IMR-90 (cell line): Measurements from ENCODE around the gene SKP2. TPM values are rescaled to one million over a fixed set of nuclear protein-coding genes. Genes with fewer than 3 reads are reported as not detected.

Experiments
- ATAC-seq: fragments of 200-7000 bp; cut with Tn5 transposase; 2 replicates; pipeline ENCODE4 v1.9.1; 2020; ENCODE audit warnings: low read depth, mild to moderate bottlenecking, moderate library complexity
- BruUV-seq: library from RNA; stranded (reverse); fragments of 400-500 nt; replicated peaks from 2 replicates; lab custom pipeline; 2021; lab: Mats Ljungman, UMichigan
- CTCF ChIA-PET: fragments of 300-600 bp; formaldehyde crosslinking; extraction: SDS; loops from one replicate; lab custom pipeline; 2021; ENCODE audit warnings: antibody characterized with exemption; lab: Yijun Ruan, JAX
- POLR2A ChIA-PET: fragments of 300-600 bp; sonication (Branson Sonifier 250); formaldehyde crosslinking; loops from one replicate; lab custom pipeline; 2022; ENCODE audit warnings: antibody characterized with exemption; ENCODE audit not compliant: unreplicated experiment; lab: Charles Lee
- DNase-seq: peaks from one replicate; pipeline ENCODE4 v3.0.0; 2013
- H2AFZ ChIP-seq: replicated peaks from 2 replicates; pipeline ENCODE3; 2013; ENCODE audit warnings: low read length, mild to moderate bottlenecking; ENCODE audit not compliant: poor library complexity
- H2AK5ac ChIP-seq: 2 replicates; pipeline ENCODE4 v1.6.1; 2013; ENCODE audit warnings: low read depth, low read length, inconsistent platforms
- H2AK9ac ChIP-seq: replicated peaks from 2 replicates; pipeline ENCODE3; 2013; ENCODE audit warnings: mild to moderate bottlenecking, low read depth, low read length, moderate library complexity; ENCODE audit not compliant: poor library complexity
- H2BK120ac ChIP-seq: 2 replicates; pipeline ENCODE4 v1.6.1; 2013; ENCODE audit warnings: low read depth, low read length, inconsistent platforms
- H2BK15ac ChIP-seq: 3 replicates; pipeline ENCODE4 v1.6.1; 2013; ENCODE audit warnings: low read depth, low read length, inconsistent platforms
- H2BK20ac ChIP-seq: 2 replicates; pipeline ENCODE4 v1.6.1; 2013; ENCODE audit warnings: low read depth, mild to moderate bottlenecking, inconsistent platforms, low read length, moderate library complexity
- H2BK5ac ChIP-seq: 2 replicates; pipeline ENCODE4 v1.6.1; 2013; ENCODE audit warnings: mild to moderate bottlenecking, low read depth, low read length, inconsistent platforms; ENCODE audit not compliant: poor library complexity, severe bottlenecking
- H3K14ac ChIP-seq: replicated peaks from 2 replicates; pipeline ENCODE4 v1.6.1; 2013; ENCODE audit warnings: low read depth, low read length, inconsistent platforms
- H3K18ac ChIP-seq: 2 replicates; pipeline ENCODE4 v1.6.1; 2013; ENCODE audit warnings: low read depth, low read length, control low read depth
- H3K23ac ChIP-seq: 2 replicates; pipeline ENCODE4 v1.6.1; 2013; ENCODE audit warnings: low read depth, low read length, inconsistent platforms
- H3K27ac ChIP-seq: 2 replicates; pipeline ENCODE4 v1.5.1; 2013; ENCODE audit warnings: mild to moderate bottlenecking, control low read depth, low read length; ENCODE audit not compliant: insufficient read depth
- H3K27me3 ChIP-seq: 2 replicates; pipeline ENCODE4 v1.6.1; 2013; ENCODE audit warnings: low read length; ENCODE audit not compliant: control insufficient read depth, insufficient read depth
- H3K36me3 ChIP-seq: 2 replicates; pipeline ENCODE4 v1.6.1; 2013; ENCODE audit warnings: low read length, mixed read lengths; ENCODE audit not compliant: control insufficient read depth, insufficient read depth
- H3K4ac ChIP-seq: 2 replicates; pipeline ENCODE4 v1.6.1; 2013; ENCODE audit warnings: low read depth, low read length, inconsistent platforms
- H3K4me1 ChIP-seq: 2 replicates; pipeline ENCODE4 v1.6.1; 2013; ENCODE audit warnings: low read length, mixed read lengths; ENCODE audit not compliant: control insufficient read depth, insufficient read depth
- H3K4me2 ChIP-seq: 2 replicates; pipeline ENCODE4 v1.6.1; 2013; ENCODE audit warnings: low read depth, mild to moderate bottlenecking, control low read depth, low read length, moderate library complexity
- H3K4me3 ChIP-seq: 2 replicates; pipeline ENCODE4 v1.5.1; 2013; ENCODE audit warnings: low read depth, mild to moderate bottlenecking, control low read depth, low read length, moderate library complexity; ENCODE audit not compliant: insufficient read depth
- H3K56ac ChIP-seq: 2 replicates; pipeline ENCODE4 v1.6.1; 2013; ENCODE audit warnings: low read length, inconsistent platforms; ENCODE audit not compliant: insufficient read depth; ENCODE audit errors: extremely low read depth
- H3K79me1 ChIP-seq, 2 experiments: 2 replicates each; pipeline ENCODE4 v1.6.1; 2013; ENCODE audit warnings: low read length in 2 of 2, inconsistent platforms in 1 of 2, low read depth in 1 of 2
- H3K9ac ChIP-seq: 2 replicates; pipeline ENCODE4 v1.6.1; 2013; ENCODE audit warnings: low read depth, low read length, control low read depth
- H3K9me1 ChIP-seq: 2 replicates; pipeline ENCODE4 v1.6.1; 2013; ENCODE audit warnings: low read length, inconsistent platforms; ENCODE audit not compliant: insufficient read depth
- H3K9me3 ChIP-seq: 2 replicates; pipeline ENCODE4 v1.6.1; 2013; ENCODE audit warnings: low read length; ENCODE audit not compliant: control insufficient read depth, insufficient read depth
- H4K20me1 ChIP-seq: 2 replicates; pipeline ENCODE4 v1.6.1; 2013; ENCODE audit warnings: low read length, inconsistent platforms; ENCODE audit not compliant: insufficient read depth
- H4K5ac ChIP-seq: 2 replicates; pipeline ENCODE4 v1.6.1; 2013; ENCODE audit warnings: mild to moderate bottlenecking, low read depth, low read length, control low read depth
- H4K8ac ChIP-seq, 2 experiments: 2 replicates each; pipeline ENCODE4 v1.6.1; 2013; ENCODE audit warnings: low read depth in 2 of 2, low read length in 2 of 2, control low read depth in 1 of 2, inconsistent platforms in 1 of 2
- H4K91ac ChIP-seq: 2 replicates; pipeline ENCODE4 v1.6.1; 2013; ENCODE audit warnings: low read depth, low read length, inconsistent platforms; ENCODE audit not compliant: insufficient read depth
- CHD1 ChIP-seq: IDR thresholded peaks from 2 replicates; pipeline ENCODE4 v1.6.1; 2012; ENCODE audit warnings: low read depth, low read length, improper control_type of control experiment
- FOS ChIP-seq: fragments of 150-350 bp; IDR thresholded peaks from 2 replicates; pipeline ENCODE4 v1.6.1; 2016; ENCODE audit warnings: low read depth, low read length
- MAFK ChIP-seq: IDR thresholded peaks from 2 replicates; pipeline ENCODE4 v1.6.1; 2012; ENCODE audit warnings: low read depth, low read length, improper control_type of control experiment
- WGBS, 2 experiments: methylation state at CpG; one replicate each; pipeline versions ENCODE4 v1.1.5 to v1.1.7; 2013; ENCODE audit warnings: missing lambda C conversion rate in 2 of 2; ENCODE audit not compliant: insufficient read length in 1 of 2; ENCODE audit errors: extremely low coverage in 2 of 2; 5-methylcytosine and 5-hydroxymethylcytosine counted together
- dilution Hi-C: fragments of 300-500 bp; cut with HindIII; formaldehyde crosslinking; loops from one replicate; pipeline ENCODE4 v1.14.3; 2018; ENCODE audit warnings: low sequenced_read_pairs; ENCODE audit not compliant: unreplicated experiment
- in situ Hi-C: fragments of 300-500 bp; cut with MboI; formaldehyde crosslinking; loops from 3 replicates; pipeline ENCODE4 v1.14.3; 2019; ENCODE audit warnings: low sequenced_read_pairs, inconsistent platforms, mixed read lengths
- intact Hi-C: fragments of 100-400 bp; cut with micrococcal nuclease; formaldehyde crosslinking; loops from 2 replicates; pipeline ENCODE4 v1.10.0; 2022
- polyA plus RNA-seq, 3 experiments: library from polyadenylated mRNA; depleted of rRNA; stranded (reverse); fragments of >200 nt; gene quantifications; 2 replicates each; pipeline ENCODE4 v1.2.3, GENCODE V29; 2012; ENCODE audit warnings: low replicate concordance in 1 of 3
- total RNA-seq: library from RNA; depleted of rRNA; stranded (reverse); fragments of >200 nt; gene quantifications from 2 replicates; pipeline ENCODE4 v1.2.3, GENCODE V29; 2012
- TF ChIP-seq, protein P1 (sequence below): fragments of 150-350 bp; IDR thresholded peaks from 2 replicates; pipeline ENCODE4 v1.6.1; 2017; ENCODE audit warnings: mild to moderate bottlenecking, antibody characterized with exemption, low read length, low read depth

SKP2 gene
- total and polyA plus RNA-seq, 2 of the 4 experiments (the other 2 are of a cell fraction), result 23.3 to 92.1 TPM

DNA sequence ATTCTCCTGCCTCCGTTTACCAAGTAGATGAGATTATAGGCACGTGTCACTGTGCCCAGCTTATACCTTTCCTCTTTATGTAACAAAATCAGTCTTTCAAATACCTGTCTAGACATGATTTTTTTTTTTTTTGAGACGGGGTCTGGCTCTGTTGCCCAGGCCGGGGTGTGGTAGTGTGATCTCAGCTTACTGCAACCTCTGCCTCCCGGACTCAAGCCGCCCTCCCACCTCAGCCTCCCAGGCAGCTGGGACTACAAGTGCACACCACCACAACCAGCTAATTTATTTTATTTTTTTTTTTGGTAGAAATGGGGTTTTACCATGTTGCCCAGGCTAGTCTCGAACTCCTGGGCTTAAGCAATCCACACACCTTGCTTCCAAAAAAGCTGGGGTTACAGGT is 76.6 kb downstream of the SKP2 start:
- H2AFZ ChIP-seq, result no peak overlapping the region
- peak overlapping the region; percentile 75 for H3K27ac ChIP-seq
- H2BK120ac ChIP-seq, result 0 out of 2 replicates have a peak overlapping the region, but pooled peaks have one; percentile 16
- no peaks in the 10 kb centered on the region for H3K9me3 ChIP-seq
- H2AK9ac ChIP-seq, result no peak overlapping the region
- peak overlapping the region; percentile 48 for H3K4ac ChIP-seq
- peak overlapping the region; percentile 29 for H3K4me2 ChIP-seq
- ChIA-PET POLR2A (interaction anchor here (0.6 kb wide), 2 partner anchors 19 to 32 kb away, joined by 3 to 4 read pairs; no protein-coding TSS in a partner anchor), CTCF (no interaction called here)
- no peaks in the 10 kb centered on the region for H3K27me3 ChIP-seq
- peak overlapping the region; percentile 92; the same call in 1 of the 3 replicates for H2BK15ac ChIP-seq
- peaks cover 5% of the 10 kb centered on the region for H3K4me1 ChIP-seq
- peak overlapping the region; percentile 81 for H2AK5ac ChIP-seq
- no peaks in the 10 kb centered on the region for H3K9me1 ChIP-seq
- TF ChIP-seq MAFK (no peak), FOS (no peak), CHD1 (no peak)
- TF ChIP-seq, protein P1, sequence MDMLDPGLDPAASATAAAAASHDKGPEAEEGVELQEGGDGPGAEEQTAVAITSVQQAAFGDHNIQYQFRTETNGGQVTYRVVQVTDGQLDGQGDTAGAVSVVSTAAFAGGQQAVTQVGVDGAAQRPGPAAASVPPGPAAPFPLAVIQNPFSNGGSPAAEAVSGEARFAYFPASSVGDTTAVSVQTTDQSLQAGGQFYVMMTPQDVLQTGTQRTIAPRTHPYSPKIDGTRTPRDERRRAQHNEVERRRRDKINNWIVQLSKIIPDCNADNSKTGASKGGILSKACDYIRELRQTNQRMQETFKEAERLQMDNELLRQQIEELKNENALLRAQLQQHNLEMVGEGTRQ, result no peak
- no peaks in the 10 kb centered on the region; the same call in 1 of the 2 replicates for H4K20me1 ChIP-seq
- H4K5ac ChIP-seq, result no peak overlapping the region; the same call in 1 of the 2 replicates
- DNase-seq, result no peak
- H3K56ac ChIP-seq, result 0 out of 2 replicates have a peak overlapping the region, but pooled peaks have one; percentile 19
- no peak overlapping the region for H3K23ac ChIP-seq
- in situ Hi-C loops, result loop anchor here (10.0 kb wide), 1 partner anchor 76 kb away; the partner anchor contains the start of gene RANBP3L
- whole genome bisulfite sequencing, 2 experiments, result no CpG with 5 or more reads among the region's 7 CpGs
- dilution Hi-C loops, result no loop called here
- 0 out of 2 replicates have a peak overlapping the region, but pooled peaks have one; percentile 29 for H3K14ac ChIP-seq
- peak overlapping the region; percentile 79 to 86; a peak in 2 of 4 replicates for H4K8ac ChIP-seq
- no peak overlapping the region for H3K9ac ChIP-seq
- H3K4me3 ChIP-seq, result no peak overlapping the region
- ATAC-seq, result no peak
- H2BK5ac ChIP-seq, result peak overlapping the region; percentile 76
- intact Hi-C loops, result no loop called here
- no peak overlapping the region for H4K91ac ChIP-seq
- peaks cover 5 to 17% of the 10 kb centered on the region in 2 experiments; a peak in 2 of 4 replicates for H3K79me1 ChIP-seq
- H3K18ac ChIP-seq, result peak overlapping the region; percentile 33; the same call in 1 of the 2 replicates
- H3K36me3 ChIP-seq, result peaks cover 4% of the 10 kb centered on the region
- H2BK20ac ChIP-seq, result no peak overlapping the region; the same call in 1 of the 2 replicates
- BruUV-seq, result no TSS peak
